PC-9 (cell line): ENCODE results near the gene N4BP3.

ENCODE experiments used
- CTCF ChIP-seq: fragments of 200-600 bp; sonication (generic); conservative IDR thresholded peaks from 2 replicates; pipeline ENCODE4 v1.6.1; 2017; ENCODE audit warnings: mixed run types, antibody characterized with exemption, mild to moderate bottlenecking, moderate library complexity
- EZH2 ChIP-seq: fragments of 200-600 bp; sonication (generic); IDR thresholded peaks from 2 replicates; pipeline ENCODE4 v1.8.0; 2017; ENCODE audit warnings: antibody characterized with exemption, low read depth

- no peak for TF ChIP-seq CTCF
- no peak for TF ChIP-seq EZH2
Observed at GRCh38 chr5:178155065-178155464, 41.7 kb downstream of the N4BP3 start.
